Endodermal cell (in vitro differentiated cells): Measurements from ENCODE around the gene SKP2. TPM values are rescaled to one million over a fixed set of nuclear protein-coding genes. Genes with fewer than 3 reads are reported as not detected.

ENCODE experiments used
- DNase-seq: peaks from one replicate; pipeline ENCODE4 v3.0.0-alpha.2; 2017
- H3K27ac ChIP-seq: 2 replicates; pipeline ENCODE4 v1.5.1; 2013; ENCODE audit warnings: mild to moderate bottlenecking, low read depth, low read length, moderate library complexity
- H3K27me3 ChIP-seq: 2 replicates; pipeline ENCODE4 v1.6.1; 2013; ENCODE audit warnings: mild to moderate bottlenecking, low read length, moderate library complexity; ENCODE audit not compliant: insufficient read depth, control insufficient read depth, poor library complexity, severe bottlenecking
- H3K36me3 ChIP-seq: 2 replicates; pipeline ENCODE4 v1.7.0; 2013; ENCODE audit warnings: mild to moderate bottlenecking, low read length, moderate library complexity; ENCODE audit not compliant: control insufficient read depth, insufficient read depth
- H3K4me1 ChIP-seq: one replicate; pipeline ENCODE4 v1.7.0; 2013; ENCODE audit warnings: low read length; ENCODE audit not compliant: control insufficient read depth, insufficient read depth
- H3K4me3 ChIP-seq: 2 replicates; pipeline ENCODE4 v1.5.1; 2013; ENCODE audit warnings: mild to moderate bottlenecking, low read length, moderate library complexity
- H3K9ac ChIP-seq: 2 replicates; pipeline ENCODE4 v1.6.1; 2013; ENCODE audit warnings: mild to moderate bottlenecking, low read length, moderate library complexity; ENCODE audit not compliant: poor library complexity, severe bottlenecking; ENCODE audit errors: extremely low read depth
- H3K9me3 ChIP-seq: 2 replicates; pipeline ENCODE4 v1.6.1; 2013; ENCODE audit warnings: mild to moderate bottlenecking, low read length, moderate library complexity; ENCODE audit not compliant: control insufficient read depth
- H3K27ac Mint-ChIP-seq: 2 replicates; pipeline ENCODE4 v1.8.0; 2020; ENCODE audit warnings: mixed read lengths
- H3K27me3 Mint-ChIP-seq: 2 replicates; pipeline ENCODE4 v1.8.0; 2021; ENCODE audit warnings: mild to moderate bottlenecking, mixed read lengths; ENCODE audit not compliant: insufficient read depth
- H3K36me3 Mint-ChIP-seq: 2 replicates; pipeline ENCODE4 v1.8.0; 2020; ENCODE audit warnings: low read depth, mixed read lengths
- H3K4me1 Mint-ChIP-seq: 2 replicates; pipeline ENCODE4 v1.8.0; 2020; ENCODE audit warnings: mixed read lengths
- H3K4me3 Mint-ChIP-seq: 2 replicates; pipeline ENCODE4 v1.8.0; 2020; ENCODE audit warnings: mild to moderate bottlenecking, moderate library complexity, mixed read lengths
- H3K9me3 Mint-ChIP-seq: 2 replicates; pipeline ENCODE4 v1.8.0; 2020; ENCODE audit warnings: mild to moderate bottlenecking, mixed read lengths
- WGBS, 2 experiments: methylation state at CpG; one replicate each; pipeline versions ENCODE4 v1.1.5 to v1.1.7; 2013; ENCODE audit warnings: missing lambda C conversion rate in 2 of 2, mixed read lengths in 1 of 2; ENCODE audit not compliant: insufficient coverage in 1 of 2, insufficient read length in 1 of 2; 5-methylcytosine and 5-hydroxymethylcytosine counted together
- total RNA-seq, 2 donors: library from RNA; stranded (reverse); fragmentation: NEBNext Ultra II Directional in 1 of 2; extraction: Animal tissue kit (Norgen Biotek cat#: 25700) in 1 of 2; gene quantifications; 2 replicates in 1 of 2; 3 replicates in 1 of 2; pipeline ENCODE4 v1.2.1, GENCODE V29; 2021
- TF ChIP-seq, protein P1 (sequence below): fragments of 200-600 bp; sonication (generic); conservative IDR thresholded peaks from 2 replicates; pipeline ENCODE4 v1.5.0; 2021; ENCODE audit warnings: antibody characterized with exemption, mild to moderate bottlenecking

The SKP2 gene
- total RNA-seq, 2 donors from 2014 or later, result 82.2 to 91.1 TPM

DNA sequence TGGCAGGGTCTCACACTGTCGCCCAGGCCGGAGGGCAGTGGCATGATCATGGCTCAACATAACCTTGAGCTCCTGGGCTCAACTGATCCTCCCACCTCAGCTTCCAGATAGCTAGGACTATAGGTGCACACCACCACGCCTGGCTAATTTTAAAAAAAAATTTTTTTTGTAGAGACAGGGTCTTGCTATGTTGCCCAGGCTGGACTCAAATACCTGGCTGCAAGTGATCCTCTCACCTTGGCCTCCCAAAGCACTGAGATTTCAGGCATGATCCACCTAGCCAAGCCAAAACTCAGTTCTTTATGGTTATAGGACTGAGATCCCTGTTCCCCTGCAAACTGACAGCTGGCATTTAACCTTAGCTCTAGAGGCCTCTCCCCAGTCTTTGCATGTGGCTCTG, 5.5 kb upstream of the SKP2 start:
- H3K4me1 ChIP-seq, result no peaks in the 10 kb centered on the region
- H3K9ac ChIP-seq, result no peak overlapping the region
- H3K4me3 ChIP-seq, result no peak overlapping the region
- TF ChIP-seq, protein P1, sequence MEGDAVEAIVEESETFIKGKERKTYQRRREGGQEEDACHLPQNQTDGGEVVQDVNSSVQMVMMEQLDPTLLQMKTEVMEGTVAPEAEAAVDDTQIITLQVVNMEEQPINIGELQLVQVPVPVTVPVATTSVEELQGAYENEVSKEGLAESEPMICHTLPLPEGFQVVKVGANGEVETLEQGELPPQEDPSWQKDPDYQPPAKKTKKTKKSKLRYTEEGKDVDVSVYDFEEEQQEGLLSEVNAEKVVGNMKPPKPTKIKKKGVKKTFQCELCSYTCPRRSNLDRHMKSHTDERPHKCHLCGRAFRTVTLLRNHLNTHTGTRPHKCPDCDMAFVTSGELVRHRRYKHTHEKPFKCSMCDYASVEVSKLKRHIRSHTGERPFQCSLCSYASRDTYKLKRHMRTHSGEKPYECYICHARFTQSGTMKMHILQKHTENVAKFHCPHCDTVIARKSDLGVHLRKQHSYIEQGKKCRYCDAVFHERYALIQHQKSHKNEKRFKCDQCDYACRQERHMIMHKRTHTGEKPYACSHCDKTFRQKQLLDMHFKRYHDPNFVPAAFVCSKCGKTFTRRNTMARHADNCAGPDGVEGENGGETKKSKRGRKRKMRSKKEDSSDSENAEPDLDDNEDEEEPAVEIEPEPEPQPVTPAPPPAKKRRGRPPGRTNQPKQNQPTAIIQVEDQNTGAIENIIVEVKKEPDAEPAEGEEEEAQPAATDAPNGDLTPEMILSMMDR, result no peak
- H3K9me3 ChIP-seq, result no peaks in the 10 kb centered on the region
- DNase-seq, result no peak
- Mint-ChIP-seq H3K4me3 (no peak overlapping the region), H3K27me3 (no peaks in the 10 kb centered on the region), H3K9me3 (no peaks in the 10 kb centered on the region), H3K27ac (no peak overlapping the region), H3K36me3 (peaks cover 4% of the 10 kb centered on the region), H3K4me1 (peaks cover 8% of the 10 kb centered on the region)
- WGBS, 2 experiments, result 79 to 86% methylated on average over 2 to 3 of the region's 3 CpGs
- H3K36me3 ChIP-seq, result peaks cover 4% of the 10 kb centered on the region
- no peak overlapping the region for H3K27ac ChIP-seq
- no peaks in the 10 kb centered on the region for H3K27me3 ChIP-seq

DNA sequence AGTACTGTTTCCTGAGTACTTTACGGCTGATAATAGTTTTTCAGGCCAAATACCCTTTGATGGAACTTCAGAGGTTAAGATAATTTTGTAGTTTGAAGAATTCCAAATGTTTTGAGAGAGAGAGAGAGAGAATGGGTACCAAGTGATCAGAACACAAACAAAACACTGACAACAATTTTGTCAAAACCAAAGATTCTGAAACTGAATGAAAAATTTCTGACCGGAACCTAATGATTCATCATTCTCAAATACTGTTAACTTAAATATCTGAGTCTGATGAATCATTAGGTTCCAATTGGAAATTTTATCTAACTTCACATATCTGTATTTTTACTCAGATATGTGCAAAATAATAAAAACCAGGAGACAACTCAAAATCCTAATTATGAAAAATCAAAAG, 4.2 kb upstream of the SKP2 start:
- H3K9ac ChIP-seq, result no peak overlapping the region
- Mint-ChIP-seq H3K4me3 (no peak overlapping the region), H3K27me3 (no peaks in the 10 kb centered on the region), H3K27ac (no peak overlapping the region), H3K9me3 (no peaks in the 10 kb centered on the region), H3K36me3 (peaks cover 4% of the 10 kb centered on the region), H3K4me1 (peaks cover 10% of the 10 kb centered on the region)
- no peaks in the 10 kb centered on the region for H3K4me1 ChIP-seq
- H3K27me3 ChIP-seq, result no peaks in the 10 kb centered on the region
- no peak overlapping the region for H3K4me3 ChIP-seq
- DNase-seq, result no peak
- no peak overlapping the region for H3K27ac ChIP-seq
- TF ChIP-seq, protein P1, result no peak
- no peaks in the 10 kb centered on the region for H3K9me3 ChIP-seq
- WGBS, 2 experiments, result 96 to 100% methylated on average over 1 to 2 of the region's 2 CpGs
- no peaks in the 10 kb centered on the region for H3K36me3 ChIP-seq

DNA sequence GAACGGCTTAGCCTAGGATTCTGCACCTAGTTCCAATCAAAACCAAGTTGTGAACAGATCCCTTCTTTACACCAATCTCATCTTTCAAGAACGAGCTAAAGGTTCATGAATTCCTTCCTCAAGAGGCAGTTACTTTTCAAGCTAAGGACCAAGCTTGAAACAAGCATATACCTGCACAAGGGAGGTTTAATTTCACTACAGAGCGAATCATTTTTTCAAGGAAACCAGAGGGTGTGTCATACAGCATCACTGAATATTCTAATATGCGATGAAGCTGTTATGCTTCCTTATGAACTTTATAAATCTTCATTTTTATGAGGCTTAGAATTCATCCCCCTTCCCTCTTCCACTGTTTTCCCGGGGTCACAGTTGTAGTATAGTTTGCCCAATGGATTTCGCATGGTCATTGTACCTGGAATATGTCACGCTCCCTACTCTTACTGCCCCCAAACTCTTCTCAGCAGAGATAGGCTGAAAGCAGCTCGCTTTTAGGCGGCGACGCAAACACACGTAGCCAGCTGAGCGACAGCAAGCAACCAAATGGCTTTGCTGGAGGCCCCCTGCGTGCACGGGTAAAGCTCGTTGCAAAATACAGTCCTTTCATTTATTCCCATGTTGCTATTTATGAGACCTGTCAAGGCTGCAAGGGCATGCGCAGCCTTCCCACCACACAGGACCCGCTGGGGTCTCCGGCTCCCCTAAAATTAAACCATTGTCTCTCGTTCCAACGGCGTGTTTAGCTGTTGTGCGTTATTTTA, 1.1 kb upstream of the SKP2 start:
- TF ChIP-seq, protein P1, result no peak
- H3K27ac Mint-ChIP-seq, result peak overlapping the region; percentile 84
- peaks cover 12% of the 10 kb centered on the region for H3K9me3 ChIP-seq

More for the DNA sequence above, 1.1 kb upstream of the SKP2 start:
- H3K9ac ChIP-seq, result peak overlapping the region; percentile 54
- H3K4me1 Mint-ChIP-seq, result peaks cover 34% of the 10 kb centered on the region
- peak overlapping the region; percentile 93 for H3K4me3 ChIP-seq
- no peaks in the 10 kb centered on the region for H3K27me3 ChIP-seq
- 12 to 15% methylated on average over 12 to 23 of the region's 23 CpGs for WGBS, 2 experiments
- no peaks in the 10 kb centered on the region for H3K9me3 Mint-ChIP-seq
- peaks cover 3% of the 10 kb centered on the region for H3K4me1 ChIP-seq
- peak; percentile 78 for DNase-seq
- peaks cover 25% of the 10 kb centered on the region for H3K36me3 ChIP-seq
- peak overlapping the region; percentile 80 for H3K4me3 Mint-ChIP-seq
- H3K36me3 Mint-ChIP-seq, result peaks cover 23% of the 10 kb centered on the region
- peak overlapping the region; percentile 25 for H3K27ac ChIP-seq
- peaks cover 12% of the 10 kb centered on the region for H3K27me3 Mint-ChIP-seq
